BE2C (cell line): ENCODE data around the gene CHRNE.
A peak's percentile ranks its signal among the peaks of the same experiment; 100 is the strongest.

Experiments
- DNase-seq: peaks from one replicate; pipeline ENCODE4 v3.0.0-alpha.2; 2020
- H3K27me3 ChIP-seq: fragments of 250-450 bp; sonication (Bioruptor Pico); 2 replicates; pipeline ENCODE4 v1.5.1; 2020; ENCODE audit warnings: mild to moderate bottlenecking
- H3K36me3 ChIP-seq: fragments of 250-450 bp; sonication (Bioruptor Pico); 2 replicates; pipeline ENCODE4 v1.5.1; 2020; ENCODE audit warnings: mild to moderate bottlenecking
- H3K4me1 ChIP-seq: fragments of 250-450 bp; sonication (Bioruptor Pico); 2 replicates; pipeline ENCODE4 v1.5.1; 2020
- H3K4me3 ChIP-seq: 2 replicates; pipeline ENCODE4 v1.5.1; 2011; ENCODE audit warnings: low read depth, low read length
- H3K9me3 ChIP-seq: fragments of 250-450 bp; sonication (Bioruptor Pico); 2 replicates; pipeline ENCODE4 v1.5.1; 2020
- CTCF ChIP-seq: IDR thresholded peaks from 2 replicates; pipeline ENCODE4 v1.5.1; 2012; ENCODE audit warnings: mild to moderate bottlenecking, low read depth, low read length

CHRNE gene

GRCh38 chr17:4886830-4887229 lies 16.1 kb downstream of the CHRNE start:
- no peaks in the 10 kb centered on the region for H3K4me1 ChIP-seq
- TF ChIP-seq CTCF = no peak
- no peaks in the 10 kb centered on the region for H3K9me3 ChIP-seq
- no peaks in the 10 kb centered on the region for H3K27me3 ChIP-seq
- no peak for DNase-seq
- H3K36me3 ChIP-seq = peaks cover 7% of the 10 kb centered on the region
- H3K4me3 ChIP-seq = no peak overlapping the region

- Histone ChIP-seq H3K36me3 (peaks cover 3% of the 10 kb centered on the region; the same call in 1 of the 2 replicates), H3K4me3 (no peak overlapping the region), H3K27me3 (no peaks in the 10 kb centered on the region), H3K9me3 (no peaks in the 10 kb centered on the region), H3K4me1 (no peaks in the 10 kb centered on the region)
- no peak for DNase-seq
- no peak for TF ChIP-seq CTCF
Measured at GRCh38 chr17:4884489-4884888, 18.4 kb downstream of the CHRNE start.

GRCh38 chr17:4881761-4882555 lies 20.9 kb downstream of the CHRNE start:
- H3K36me3 ChIP-seq = no peaks in the 10 kb centered on the region
- H3K9me3 ChIP-seq = no peaks in the 10 kb centered on the region
- no peaks in the 10 kb centered on the region for H3K4me1 ChIP-seq
- TF ChIP-seq CTCF = peak; percentile 70
- no peak overlapping the region for H3K4me3 ChIP-seq
- no peaks in the 10 kb centered on the region for H3K27me3 ChIP-seq
- peak; percentile 52 for DNase-seq

- no peaks in the 10 kb centered on the region for H3K4me1 ChIP-seq
- no peaks in the 10 kb centered on the region for H3K36me3 ChIP-seq
- no peaks in the 10 kb centered on the region for H3K9me3 ChIP-seq
- no peak for DNase-seq
- no peak for TF ChIP-seq CTCF
- no peaks in the 10 kb centered on the region for H3K27me3 ChIP-seq
- H3K4me3 ChIP-seq = no peak overlapping the region
Measured at GRCh38 chr17:4880857-4881256, 22.0 kb downstream of the CHRNE start.

GRCh38 chr17:4879601-4880000 lies 23.3 kb downstream of the CHRNE start:
- Histone ChIP-seq H3K4me1 (no peaks in the 10 kb centered on the region), H3K27me3 (no peaks in the 10 kb centered on the region), H3K9me3 (no peaks in the 10 kb centered on the region), H3K36me3 (no peaks in the 10 kb centered on the region), H3K4me3 (no peak overlapping the region)
- no peak for TF ChIP-seq CTCF
- no peak for DNase-seq

GRCh38 chr17:4877089-4877488 lies 25.8 kb downstream of the CHRNE start:
- Histone ChIP-seq H3K9me3 (no peaks in the 10 kb centered on the region), H3K4me3 (no peak overlapping the region), H3K36me3 (no peaks in the 10 kb centered on the region), H3K27me3 (no peaks in the 10 kb centered on the region), H3K4me1 (no peaks in the 10 kb centered on the region)
- TF ChIP-seq CTCF = no peak
- DNase-seq = no peak
